ENCODE data around the gene EMP2. TPM values are rescaled to one million over a fixed set of nuclear protein-coding genes. Genes with fewer than 3 reads are reported as not detected.
"Not testable (repeated sequence)": the region's sequence is repeated elsewhere in the genome, so short reads cannot be mapped to it uniquely, and the experiment has no call there.

The EMP2 gene
- total RNA-seq, result 0.09 TPM in 1 of 2 replicates, not detected in the other

- Mint-ChIP-seq H3K4me3 (ENCODE audit: low read depth) (no peak within 1 kb of the TSS), H3K27me3 (ENCODE audit: low read depth) (peaks cover 40% of the 10 kb centered on the region), H3K36me3 (ENCODE audit: low read depth) (no peaks in the 10 kb centered on the region), H3K27ac (no peak within 1 kb of the TSS), H3K4me1 (ENCODE audit: low read depth) (no peaks in the 10 kb centered on the region), H3K9me3 (no peaks in the 10 kb centered on the region)
- intact Hi-C loops (cut with micrococcal nuclease), result no loop called here
- DNase-seq (ENCODE audit: low spot score), result no peak
These were observed at the start of gene EMP2 for GRCh38 chr16:10579965-10580882. Gene EMP2, minus strand, starts transcription at chr16:10580598. Its CDS starts 32,981 bp downstream, at chr16:10547617.

- Mint-ChIP-seq H3K4me1 (ENCODE audit: low read depth) (no peaks in the 10 kb centered on the region), H3K4me3 (ENCODE audit: low read depth) (no peak overlapping the region), H3K36me3 (ENCODE audit: low read depth) (no peaks in the 10 kb centered on the region), H3K27me3 (ENCODE audit: low read depth) (peaks cover 3% of the 10 kb centered on the region), H3K27ac (no peak overlapping the region), H3K9me3 (no peaks in the 10 kb centered on the region)
- no peak for DNase-seq (ENCODE audit: low spot score)
- intact Hi-C loops (cut with micrococcal nuclease), result no loop called here
These were observed 49.2 kb upstream of the EMP2 start for GRCh38 chr16:10629592-10629963.

- H3K27me3 Mint-ChIP-seq (ENCODE audit: low read depth), result no peaks in the 10 kb centered on the region
- H3K4me1 Mint-ChIP-seq (ENCODE audit: low read depth), result no peaks in the 10 kb centered on the region
These were observed 45.4 kb upstream of the EMP2 start for GRCh38 chr16:10625595-10626357.

GRCh38 chr16:10624527-10624926 lies 44.1 kb upstream of the EMP2 start:
- Mint-ChIP-seq H3K9me3 (no peaks in the 10 kb centered on the region), H3K27ac (no peak overlapping the region), H3K4me3 (ENCODE audit: low read depth) (no peak overlapping the region), H3K27me3 (ENCODE audit: low read depth) (no peaks in the 10 kb centered on the region), H3K4me1 (ENCODE audit: low read depth) (peaks cover 4% of the 10 kb centered on the region), H3K36me3 (ENCODE audit: low read depth) (no peaks in the 10 kb centered on the region)
- DNase-seq (ENCODE audit: low spot score), result no peak
- intact Hi-C loops (cut with micrococcal nuclease), result no loop called here

More at GRCh38 chr16:10625595-10626357, 45.4 kb upstream of the EMP2 start:
- intact Hi-C loops (cut with micrococcal nuclease), result no loop called here
- H3K9me3 Mint-ChIP-seq, result no peaks in the 10 kb centered on the region
- H3K36me3 Mint-ChIP-seq (ENCODE audit: low read depth), result no peaks in the 10 kb centered on the region
- no peak for DNase-seq (ENCODE audit: low spot score)
- no peak overlapping the region for H3K4me3 Mint-ChIP-seq (ENCODE audit: low read depth)
- H3K27ac Mint-ChIP-seq, result no peak overlapping the region

GRCh38 chr16:10623059-10623458 lies 42.7 kb upstream of the EMP2 start:
- no peak for DNase-seq (ENCODE audit: low spot score)
- Mint-ChIP-seq H3K27me3 (ENCODE audit: low read depth) (peaks cover 5% of the 10 kb centered on the region), H3K4me1 (ENCODE audit: low read depth) (peaks cover 6% of the 10 kb centered on the region), H3K9me3 (no peaks in the 10 kb centered on the region), H3K4me3 (ENCODE audit: low read depth) (no peak overlapping the region), H3K27ac (no peak overlapping the region), H3K36me3 (ENCODE audit: low read depth) (no peaks in the 10 kb centered on the region)
- intact Hi-C loops (cut with micrococcal nuclease), result no loop called here

GRCh38 chr16:10622036-10622921 lies 41.9 kb upstream of the EMP2 start:
- no peak for DNase-seq (ENCODE audit: low spot score)
- Mint-ChIP-seq H3K4me1 (ENCODE audit: low read depth) (peaks cover 6% of the 10 kb centered on the region), H3K27ac (no peak overlapping the region), H3K9me3 (no peaks in the 10 kb centered on the region), H3K27me3 (ENCODE audit: low read depth) (peaks cover 7% of the 10 kb centered on the region), H3K4me3 (ENCODE audit: low read depth) (no peak overlapping the region), H3K36me3 (ENCODE audit: low read depth) (no peaks in the 10 kb centered on the region)
- intact Hi-C loops (cut with micrococcal nuclease), result no loop called here

GRCh38 chr16:10621216-10621949 lies 41.0 kb upstream of the EMP2 start:
- intact Hi-C loops (cut with micrococcal nuclease); H3K4me3 Mint-ChIP-seq (ENCODE audit: low read depth); H3K9me3 Mint-ChIP-seq; H3K4me1 Mint-ChIP-seq (ENCODE audit: low read depth); H3K27me3 Mint-ChIP-seq (ENCODE audit: low read depth); H3K27ac Mint-ChIP-seq; H3K36me3 Mint-ChIP-seq (ENCODE audit: low read depth); DNase-seq (ENCODE audit: low spot score): not testable (repeated sequence)

GRCh38 chr16:10620120-10620519 lies 39.7 kb upstream of the EMP2 start:
- H3K27ac Mint-ChIP-seq, result no peak overlapping the region
- peaks cover 7% of the 10 kb centered on the region for H3K27me3 Mint-ChIP-seq (ENCODE audit: low read depth)
- H3K4me1 Mint-ChIP-seq (ENCODE audit: low read depth), result peaks cover 6% of the 10 kb centered on the region
- H3K9me3 Mint-ChIP-seq, result no peaks in the 10 kb centered on the region
- intact Hi-C loops (cut with micrococcal nuclease), result no loop called here
- no peaks in the 10 kb centered on the region for H3K36me3 Mint-ChIP-seq (ENCODE audit: low read depth)
- no peak for DNase-seq (ENCODE audit: low spot score)
- no peak overlapping the region for H3K4me3 Mint-ChIP-seq (ENCODE audit: low read depth)

- H3K27me3 Mint-ChIP-seq (ENCODE audit: low read depth), result peaks cover 7% of the 10 kb centered on the region
- intact Hi-C loops (cut with micrococcal nuclease), result no loop called here
- H3K27ac Mint-ChIP-seq, result no peak overlapping the region
- H3K9me3 Mint-ChIP-seq, result no peaks in the 10 kb centered on the region
- H3K36me3 Mint-ChIP-seq (ENCODE audit: low read depth), result no peaks in the 10 kb centered on the region
- H3K4me3 Mint-ChIP-seq (ENCODE audit: low read depth), result peak overlapping the region; percentile 5
- peak; percentile 11 for DNase-seq (ENCODE audit: low spot score)
- peaks cover 6% of the 10 kb centered on the region for H3K4me1 Mint-ChIP-seq (ENCODE audit: low read depth)
These were observed 39.0 kb upstream of the EMP2 start for GRCh38 chr16:10619271-10619849.

- H3K36me3 Mint-ChIP-seq (ENCODE audit: low read depth), result no peaks in the 10 kb centered on the region
- DNase-seq (ENCODE audit: low spot score), result no peak
- intact Hi-C loops (cut with micrococcal nuclease), result no loop called here
- H3K4me3 Mint-ChIP-seq (ENCODE audit: low read depth), result no peak overlapping the region
- peaks cover 7% of the 10 kb centered on the region for H3K27me3 Mint-ChIP-seq (ENCODE audit: low read depth)
- no peak overlapping the region for H3K27ac Mint-ChIP-seq
- H3K4me1 Mint-ChIP-seq (ENCODE audit: low read depth), result peaks cover 6% of the 10 kb centered on the region
- no peaks in the 10 kb centered on the region for H3K9me3 Mint-ChIP-seq
These were observed 38.4 kb upstream of the EMP2 start for GRCh38 chr16:10618710-10619209.

- intact Hi-C loops (cut with micrococcal nuclease), result no loop called here
- H3K9me3 Mint-ChIP-seq, result no peaks in the 10 kb centered on the region
- DNase-seq (ENCODE audit: low spot score), result no peak
- H3K36me3 Mint-ChIP-seq (ENCODE audit: low read depth), result no peaks in the 10 kb centered on the region
- no peak overlapping the region for H3K4me3 Mint-ChIP-seq (ENCODE audit: low read depth)
- H3K27me3 Mint-ChIP-seq (ENCODE audit: low read depth), result peaks cover 7% of the 10 kb centered on the region
- H3K27ac Mint-ChIP-seq, result no peak overlapping the region
- peaks cover 6% of the 10 kb centered on the region for H3K4me1 Mint-ChIP-seq (ENCODE audit: low read depth)
These were observed 37.4 kb upstream of the EMP2 start for GRCh38 chr16:10617662-10618420.

Measured in activated T-helper 2 cell treated with anti-CD3 and anti-CD28 coated beads, Interferon-gamma antibody, Interleukin-2, Interleukin-4, amounts not matched to agents 10 μg/mL and 5 μg/mL and 100 μg/mL, durations not matched to agents 14 hours and 24 hours and 36 hours (primary cell).